Upper lobe of left lung (tissue), 4 donors: ENCODE results near the gene PARP3.

ENCODE experiments used
- CTCF ChIP-seq, 6 experiments: fragments of 450-650 bp in 4 of 6; fragments of 200-600 bp in 2 of 6; sonication (generic) in 2 of 6; IDR thresholded peaks; one replicate each; pipeline ENCODE4 v1.5.1; 2016 to 2019; ENCODE audit warnings: antibody characterized with exemption in 6 of 6
- EP300 ChIP-seq, 4 donors: sonication (generic); formaldehyde crosslinking; IDR thresholded peaks; one replicate each; pipeline ENCODE4 v1.5.1; 2017; ENCODE audit warnings: antibody characterized with exemption in 4 of 4, control low read depth in 2 of 4
- POLR2A ChIP-seq, 4 donors: fragments of 450-650 bp; IDR thresholded peaks; one replicate each; pipeline ENCODE4 v1.5.1; 2016 to 2017; ENCODE audit warnings: antibody characterized with exemption in 4 of 4, mild to moderate bottlenecking in 2 of 4
- POLR2AphosphoS5 ChIP-seq, 2 donors: sonication (generic); formaldehyde crosslinking; IDR thresholded peaks; one replicate each; pipeline ENCODE4 v1.5.1; 2017; ENCODE audit warnings: antibody characterized with exemption in 2 of 2

GRCh38 chr3:51944451-51945021 is 2.4 kb downstream of the PARP3 start:
- no peak for TF ChIP-seq CTCF (IDR thresholded peaks at IDR 0.05)
- TF ChIP-seq POLR2AphosphoS5 (IDR thresholded peaks at IDR 0.05) = no peak
- TF ChIP-seq POLR2A (IDR thresholded peaks at IDR 0.05) = no peak
- no peak for TF ChIP-seq EP300 (IDR thresholded peaks at IDR 0.05)
